ENCODE results near the gene GLT8D1.

GRCh38 chr3:52678265-52679198 is 27.1 kb downstream of the GLT8D1 start:
- TF ChIP-seq POLR2A (IDR thresholded peaks at IDR 0.05; ENCODE audit: low read length) (no peak), USF2 (IDR thresholded peaks at IDR 0.05) (no peak), CTCF (IDR thresholded peaks at IDR 0.05) (no peak), BHLHE40 (IDR thresholded peaks at IDR 0.05; ENCODE audit: low read depth, low read length) (no peak), CHD2 (IDR thresholded peaks at IDR 0.05; ENCODE audit: low read length, partially characterized antibody) (no peak), NPAS2 (CRISPR knock-in tag; IDR thresholded peaks at IDR 0.05; ENCODE audit: borderline replicate concordance) (no peak), JUNB (IDR thresholded peaks at IDR 0.05) (no peak), ATOH8 (CRISPR knock-in tag; IDR thresholded peaks at IDR 0.05; ENCODE audit: low read depth) (no peak), RFX5 (IDR thresholded peaks at IDR 0.05) (no peak)

All from A549 (cell line).